GM20000 (cell line): ENCODE results near the gene FRMD4A.

Experiments used
- DNase-seq: peaks from one replicate; pipeline ENCODE4 v3.0.0; 2012; ENCODE audit warnings: low spot score
- TF ChIP-seq, protein P1 (sequence below): IDR thresholded peaks from 2 replicates; pipeline ENCODE4 v1.5.1; 2012; ENCODE audit warnings: mild to moderate bottlenecking, control low read depth; ENCODE audit errors: extremely low read depth, missing control alignments

FRMD4A gene

DNA sequence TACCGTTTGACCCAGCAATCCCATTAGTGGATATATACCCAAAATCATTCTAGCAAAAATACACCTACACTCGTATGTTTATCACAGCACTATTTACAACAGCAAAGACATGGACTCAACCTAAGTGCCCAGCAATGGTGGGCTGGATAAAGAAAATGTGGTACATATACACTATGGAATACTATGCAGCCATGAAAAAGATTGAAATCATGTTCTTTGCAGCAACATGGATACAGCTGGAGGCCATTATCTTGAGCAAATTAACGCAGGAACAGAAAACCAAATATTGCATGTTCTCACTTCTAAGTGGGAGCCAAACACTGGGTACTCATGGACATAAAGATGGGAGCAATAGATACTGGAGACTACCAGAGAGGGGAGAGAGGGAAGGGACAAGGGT, 223.9 kb downstream of the FRMD4A start:
- no peak for DNase-seq
- TF ChIP-seq, protein P1, sequence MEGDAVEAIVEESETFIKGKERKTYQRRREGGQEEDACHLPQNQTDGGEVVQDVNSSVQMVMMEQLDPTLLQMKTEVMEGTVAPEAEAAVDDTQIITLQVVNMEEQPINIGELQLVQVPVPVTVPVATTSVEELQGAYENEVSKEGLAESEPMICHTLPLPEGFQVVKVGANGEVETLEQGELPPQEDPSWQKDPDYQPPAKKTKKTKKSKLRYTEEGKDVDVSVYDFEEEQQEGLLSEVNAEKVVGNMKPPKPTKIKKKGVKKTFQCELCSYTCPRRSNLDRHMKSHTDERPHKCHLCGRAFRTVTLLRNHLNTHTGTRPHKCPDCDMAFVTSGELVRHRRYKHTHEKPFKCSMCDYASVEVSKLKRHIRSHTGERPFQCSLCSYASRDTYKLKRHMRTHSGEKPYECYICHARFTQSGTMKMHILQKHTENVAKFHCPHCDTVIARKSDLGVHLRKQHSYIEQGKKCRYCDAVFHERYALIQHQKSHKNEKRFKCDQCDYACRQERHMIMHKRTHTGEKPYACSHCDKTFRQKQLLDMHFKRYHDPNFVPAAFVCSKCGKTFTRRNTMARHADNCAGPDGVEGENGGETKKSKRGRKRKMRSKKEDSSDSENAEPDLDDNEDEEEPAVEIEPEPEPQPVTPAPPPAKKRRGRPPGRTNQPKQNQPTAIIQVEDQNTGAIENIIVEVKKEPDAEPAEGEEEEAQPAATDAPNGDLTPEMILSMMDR = no peak

DNA sequence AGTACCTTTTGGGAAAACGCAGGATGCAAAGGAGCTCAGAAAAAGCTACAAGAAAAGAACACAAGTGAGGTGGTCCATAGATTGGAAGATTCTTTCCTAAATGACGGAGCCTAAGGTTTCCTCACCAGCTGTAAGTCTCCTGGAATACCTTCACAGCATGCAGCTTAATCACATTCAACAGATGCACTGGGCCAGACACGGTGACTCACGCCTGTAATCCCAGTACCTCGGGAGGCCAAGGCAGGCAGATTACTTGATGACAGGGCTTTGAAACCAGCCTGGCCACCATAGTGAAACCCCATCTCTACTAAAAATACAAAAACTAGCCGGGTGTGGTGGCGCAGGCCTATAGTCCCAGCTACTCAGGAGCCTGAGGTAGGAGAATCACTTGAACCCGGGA, 228.7 kb downstream of the FRMD4A start:
- no peak for DNase-seq
- TF ChIP-seq, protein P1 = no peak

DNA sequence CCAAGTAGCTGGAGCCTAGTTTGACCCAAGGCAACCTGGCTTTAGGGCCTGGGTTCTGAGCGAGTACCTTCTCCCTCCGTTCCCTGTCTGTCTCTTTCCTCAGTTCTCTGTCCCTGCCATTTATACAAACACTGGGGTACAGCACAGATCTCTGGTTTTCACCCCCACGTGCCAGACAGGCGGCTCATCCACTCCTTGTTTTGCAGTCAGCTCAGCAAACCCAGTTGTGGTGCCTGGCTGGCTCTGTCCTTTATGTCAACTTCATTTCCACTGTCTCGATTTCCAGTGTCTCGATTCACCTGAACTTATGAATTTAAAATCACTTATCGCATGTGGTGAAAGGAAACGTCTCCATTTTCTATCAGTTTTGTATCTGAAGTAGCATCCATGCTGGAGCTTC, 230.8 kb downstream of the FRMD4A start:
- no peak for DNase-seq
- TF ChIP-seq, protein P1 = no peak

DNA sequence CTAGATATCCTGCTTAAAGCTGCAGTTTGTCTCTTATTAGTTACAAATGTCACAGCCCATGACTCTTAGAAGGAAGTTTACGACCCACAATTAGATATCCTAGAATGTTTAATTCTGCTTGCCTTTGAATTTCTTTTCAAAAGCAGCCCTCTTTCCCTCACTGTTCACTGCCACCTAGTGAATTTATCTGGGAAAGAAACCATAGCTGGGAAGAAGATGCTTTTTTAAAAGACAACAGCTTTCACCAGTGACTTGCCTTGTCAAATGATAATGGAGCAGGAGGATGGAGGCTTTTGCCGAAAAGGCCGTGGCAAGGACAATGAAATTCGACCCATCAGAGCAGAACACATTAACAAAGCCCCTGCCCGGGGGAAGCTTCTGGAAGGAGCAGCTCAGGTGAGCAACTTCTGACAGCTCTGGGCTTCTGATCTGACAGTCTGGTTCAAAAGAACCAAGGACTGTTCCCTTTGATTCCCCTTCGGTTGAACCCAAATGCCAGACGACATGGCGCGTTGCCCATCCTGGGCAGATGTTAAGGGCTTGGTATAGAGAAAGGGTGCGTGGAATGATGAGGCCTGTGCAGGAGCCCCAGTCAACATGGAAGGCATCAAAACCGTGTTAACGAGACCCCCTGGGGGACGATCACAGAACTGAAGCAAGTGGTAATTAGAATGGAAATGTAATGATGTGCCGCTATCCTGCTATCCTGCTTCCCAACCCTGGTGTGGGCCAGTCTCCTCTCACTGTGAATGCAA, 236.8 kb downstream of the FRMD4A start:
- peak; percentile 22 for DNase-seq
- TF ChIP-seq, protein P1 = no peak

DNA sequence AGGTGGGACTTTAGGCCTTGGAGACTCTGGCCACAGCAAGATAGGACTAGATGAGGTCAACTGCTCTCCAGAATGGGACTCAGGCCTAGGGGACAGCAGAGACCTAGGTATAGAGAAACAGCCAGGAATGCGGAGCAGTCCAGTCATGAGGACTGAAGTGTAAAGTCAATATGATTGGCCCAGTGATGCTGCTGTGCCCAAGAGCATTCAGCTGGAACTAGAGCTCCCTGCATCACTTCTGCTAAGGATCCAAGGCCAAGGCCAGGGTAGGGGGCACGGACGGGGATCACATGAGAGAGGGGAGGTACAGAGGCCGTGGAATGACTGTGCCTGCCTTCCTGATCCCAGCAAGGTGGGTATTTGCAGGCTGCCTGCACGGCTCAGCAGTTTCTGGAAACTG, 237.9 kb downstream of the FRMD4A start:
- no peak for DNase-seq
- TF ChIP-seq, protein P1 = no peak

DNA sequence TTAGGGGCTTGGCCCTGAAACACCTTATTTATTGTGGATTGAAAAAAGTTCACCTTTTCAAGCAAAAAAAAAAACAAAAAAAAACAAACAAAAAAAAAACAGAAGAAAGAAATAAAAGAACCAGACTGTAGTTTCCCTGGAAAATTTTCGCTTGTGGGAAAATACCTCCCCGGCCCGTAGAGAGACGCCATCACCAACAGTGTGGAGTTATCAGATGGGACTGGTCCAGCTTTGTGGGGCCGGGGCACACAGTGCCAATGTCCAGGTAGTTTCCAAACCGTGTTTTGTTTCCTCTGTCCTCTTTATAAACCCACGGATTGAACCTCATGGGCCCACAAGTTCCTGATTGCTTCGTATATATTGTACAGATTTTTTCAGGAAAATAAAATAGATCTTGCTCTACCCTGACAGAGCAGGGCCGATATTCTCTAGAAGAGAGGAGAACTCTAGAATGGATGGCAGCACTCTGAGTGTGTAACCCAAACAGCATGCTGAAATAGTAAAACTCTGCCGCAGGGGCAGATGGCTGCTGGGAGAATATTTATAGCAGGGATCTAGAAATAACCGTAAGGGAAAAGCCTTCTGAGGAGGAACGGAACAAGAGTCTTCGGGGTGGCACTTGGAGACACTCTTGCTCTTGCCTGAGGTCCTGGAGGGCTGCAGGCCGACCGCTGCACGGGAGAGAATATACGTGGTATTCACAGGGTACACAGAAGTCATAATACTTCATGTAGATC, 241.0 kb downstream of the FRMD4A start:
- TF ChIP-seq, protein P1 = no peak
- no peak for DNase-seq

DNA sequence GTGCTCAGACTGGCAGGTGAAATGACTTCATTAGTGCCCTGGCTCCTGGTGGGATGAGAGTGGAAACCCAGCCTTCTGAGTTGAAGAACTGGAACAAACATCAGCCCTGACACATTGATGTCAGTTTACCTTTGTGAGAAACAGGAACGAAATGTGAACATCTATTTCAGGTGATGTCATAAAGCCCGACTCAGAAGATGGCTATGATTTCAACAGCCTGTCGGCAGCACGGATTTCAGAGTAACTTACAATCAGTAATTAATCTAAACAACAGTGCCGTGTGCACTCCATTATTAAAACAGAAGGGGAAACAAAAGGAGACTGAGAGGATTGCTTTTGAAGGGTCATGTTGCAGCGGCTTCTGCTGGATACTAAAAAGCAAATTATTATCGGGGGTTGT, 243.2 kb downstream of the FRMD4A start:
- TF ChIP-seq, protein P1 = no peak
- DNase-seq = no peak
